Thyroid gland (tissue), 4 donors: ENCODE data around the gene NR1H4.

Experiments
- CTCF ChIP-seq, 6 experiments: fragments of 200-600 bp in 3 of 6; fragments of 450-650 bp in 3 of 6; sonication (generic) in 3 of 6; IDR thresholded peaks; one replicate each; pipeline ENCODE4 v1.5.1; 2016 to 2019; ENCODE audit warnings: antibody characterized with exemption in 6 of 6, mild to moderate bottlenecking in 2 of 6, inconsistent platforms in 1 of 6, moderate library complexity in 1 of 6
- POLR2A ChIP-seq, 2 donors: fragments of 450-650 bp; IDR thresholded peaks; one replicate each; pipeline ENCODE4 v1.6.1; 2017; ENCODE audit warnings: antibody characterized with exemption in 2 of 2, mild to moderate bottlenecking in 2 of 2, moderate library complexity in 1 of 2

GRCh38 chr12:100584256-100584655 lies 110.6 kb downstream of the NR1H4 start:
- TF ChIP-seq POLR2A (IDR thresholded peaks at IDR 0.05) (no peak), CTCF (IDR thresholded peaks at IDR 0.05) (no peak)
